ENCODE results near the gene WLS.
A peak's percentile ranks its signal among the peaks of the same experiment; 100 is the strongest.

Gene WLS

GRCh38 chr1:68225781-68226180 lies 6.5 kb downstream of the WLS start:
- FAIRE-seq = peak; percentile 51

GRCh38 chr1:68223687-68224086 lies 8.6 kb downstream of the WLS start:
- FAIRE-seq = peak; percentile 27

- FAIRE-seq = no peak
Observed at GRCh38 chr1:68221980-68222373, 10.3 kb downstream of the WLS start.

GRCh38 chr1:68221001-68221979 lies 11.0 kb downstream of the WLS start:
- FAIRE-seq = peak; percentile 97

- FAIRE-seq = no peak
Observed at GRCh38 chr1:68220420-68220819, 11.9 kb downstream of the WLS start.

GRCh38 chr1:68218490-68218889 lies 13.8 kb downstream of the WLS start:
- no peak for FAIRE-seq

- no peak for FAIRE-seq
Observed at GRCh38 chr1:68217618-68218017, 14.7 kb downstream of the WLS start.

GRCh38 chr1:68217060-68217554 lies 15.2 kb downstream of the WLS start:
- peak; percentile 97 for FAIRE-seq

- FAIRE-seq = peak; percentile 3
Observed at GRCh38 chr1:68216089-68216772, 16.1 kb downstream of the WLS start.

- FAIRE-seq = peak; percentile 6
Observed at GRCh38 chr1:68213843-68214242, 18.5 kb downstream of the WLS start.

- FAIRE-seq = no peak
Observed at GRCh38 chr1:68211761-68212380, 20.5 kb downstream of the WLS start.

- no peak for FAIRE-seq
Observed at GRCh38 chr1:68210829-68211228, 21.5 kb downstream of the WLS start.

GRCh38 chr1:68210027-68210426 lies 22.3 kb downstream of the WLS start:
- peak; percentile 56 for FAIRE-seq

- FAIRE-seq = no peak
Observed at GRCh38 chr1:68206848-68207689, 25.3 kb downstream of the WLS start.

- no peak for FAIRE-seq
Observed at GRCh38 chr1:68205794-68206358, 26.4 kb downstream of the WLS start.

GRCh38 chr1:68204977-68205630 lies 27.2 kb downstream of the WLS start:
- peak; percentile 59 for FAIRE-seq

GRCh38 chr1:68202239-68202832 lies 30.0 kb downstream of the WLS start:
- peak; percentile 30 for FAIRE-seq

GRCh38 chr1:68201546-68202238 lies 30.6 kb downstream of the WLS start:
- FAIRE-seq = peak; percentile 86

- FAIRE-seq = no peak
Observed at GRCh38 chr1:68199603-68200002, 32.7 kb downstream of the WLS start.

- FAIRE-seq = no peak
Observed at GRCh38 chr1:68198752-68199151, 33.6 kb downstream of the WLS start.

Data from G401.6 (cell line).